HG03469 (cell line): ENCODE measurements around the gene CCDC138.
"Not testable (repeated sequence)": the region's sequence is repeated elsewhere in the genome, so short reads cannot be mapped to it uniquely, and the experiment has no call there.

Source experiments
- ATAC-seq: cut with Tn5 transposase; IDR thresholded peaks from one replicate; pipeline ENCODE4 v1.9.1; 2021; ENCODE audit warnings: mild to moderate bottlenecking, moderate library complexity, moderate number of reproducible peaks; ENCODE audit not compliant: unreplicated experiment

Gene CCDC138

GRCh38 chr2:108786354-108787215 is at the start of gene CCDC138:
TSS of gene CCDC138 (plus strand) at chr2:108786771. CDS start at chr2:108786823, 52 bp downstream.
- ATAC-seq, result peak; percentile 91

GRCh38 chr2:108757973-108758372 is 28.6 kb upstream of the CCDC138 start:
- ATAC-seq, result not testable (repeated sequence)

GRCh38 chr2:108762618-108763017 is 24.0 kb upstream of the CCDC138 start:
- not testable (repeated sequence) for ATAC-seq

GRCh38 chr2:108766671-108767070 is 19.9 kb upstream of the CCDC138 start:
- not testable (repeated sequence) for ATAC-seq

GRCh38 chr2:108767859-108768258 is 18.7 kb upstream of the CCDC138 start:
- ATAC-seq, result not testable (repeated sequence)

- peak; percentile 84 for ATAC-seq
Observed at GRCh38 chr2:108776475-108776874, 10.1 kb upstream of the CCDC138 start.

- ATAC-seq, result no peak
Observed at GRCh38 chr2:108778857-108779256, 7.7 kb upstream of the CCDC138 start.

GRCh38 chr2:108786008-108786353 is 590 bp upstream of the CCDC138 start:
- no peak for ATAC-seq

- ATAC-seq, result no peak
Observed at GRCh38 chr2:108787216-108787541, 608 bp downstream of the CCDC138 start.

GRCh38 chr2:108803045-108803736 is 16.6 kb downstream of the CCDC138 start:
- no peak for ATAC-seq

- no peak for ATAC-seq
Observed at GRCh38 chr2:108805032-108805431, 18.5 kb downstream of the CCDC138 start.

GRCh38 chr2:108805782-108806181 is 19.2 kb downstream of the CCDC138 start:
- no peak for ATAC-seq

GRCh38 chr2:108806371-108807113 is 20.0 kb downstream of the CCDC138 start:
- ATAC-seq, result no peak

GRCh38 chr2:108809936-108810335 is 23.4 kb downstream of the CCDC138 start:
- ATAC-seq, result no peak

- ATAC-seq, result no peak
Observed at GRCh38 chr2:108810993-108811957, 24.7 kb downstream of the CCDC138 start.

- no peak for ATAC-seq
Observed at GRCh38 chr2:108813732-108814131, 27.2 kb downstream of the CCDC138 start.

- ATAC-seq, result no peak
Observed at GRCh38 chr2:108820482-108820881, 33.9 kb downstream of the CCDC138 start.

GRCh38 chr2:108823286-108823685 is 36.7 kb downstream of the CCDC138 start:
- no peak for ATAC-seq

- ATAC-seq, result no peak
Observed at GRCh38 chr2:108824316-108825070, 37.9 kb downstream of the CCDC138 start.

- no peak for ATAC-seq
Observed at GRCh38 chr2:108825254-108825653, 38.7 kb downstream of the CCDC138 start.
